SH-SY5Y (cell line): ENCODE results near the gene FAM151B.

ENCODE experiments used
- GATA2 ChIP-seq: IDR thresholded peaks from 2 replicates; pipeline ENCODE4 v1.6.1; 2011; ENCODE audit warnings: mild to moderate bottlenecking, low read depth, low read length
- GATA3 ChIP-seq: IDR thresholded peaks from 2 replicates; pipeline ENCODE4 v1.6.1; 2011; ENCODE audit warnings: low read depth, mild to moderate bottlenecking, low read length, moderate library complexity

DNA sequence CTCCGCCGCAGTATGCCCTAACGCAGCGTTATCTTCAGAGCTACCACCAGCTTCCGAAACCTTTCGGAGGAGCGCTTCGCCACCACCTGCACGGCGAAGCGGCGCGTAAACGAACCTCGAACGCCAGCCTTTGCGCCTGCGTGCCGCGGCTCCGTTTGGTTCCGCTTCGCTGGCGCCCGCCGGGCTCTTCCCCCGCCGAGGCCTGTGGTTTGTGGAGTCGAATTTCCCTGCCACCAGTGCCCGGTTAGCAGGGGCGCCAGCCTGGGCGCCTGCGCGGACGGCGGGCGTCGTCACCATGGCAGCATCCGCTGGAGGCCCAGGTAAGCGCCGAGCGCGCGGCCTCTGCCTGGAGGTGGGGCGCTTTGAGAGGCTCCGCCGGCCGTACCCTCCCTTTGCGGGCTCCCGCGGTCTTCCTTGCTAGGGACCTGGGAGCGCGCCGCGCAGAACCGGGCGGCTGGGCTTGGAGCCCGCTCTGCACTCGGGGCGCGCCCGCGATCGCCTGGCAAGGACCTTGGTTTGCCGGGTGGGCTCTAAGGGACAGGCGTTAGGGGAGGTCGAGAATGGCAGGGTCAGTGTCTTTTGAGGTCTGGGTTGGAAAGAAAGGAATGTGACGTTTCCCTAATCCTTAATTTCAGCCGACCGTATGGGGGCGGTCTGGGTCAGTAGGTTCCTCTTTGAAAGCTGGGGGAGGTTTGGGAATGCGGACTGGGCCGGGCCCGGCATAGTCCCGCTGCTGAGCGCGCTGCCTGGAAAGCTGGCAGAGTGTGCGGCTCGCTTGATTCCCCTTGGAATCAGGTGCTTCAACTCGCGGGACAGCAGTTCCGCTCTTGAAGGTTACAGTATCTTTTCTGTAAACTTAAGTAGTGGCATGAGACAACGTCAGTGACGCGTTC is at the start of gene FAM151B:
- TF ChIP-seq GATA2: no peak; the same call in 1 of the 2 replicates
- TF ChIP-seq GATA3: no peak
